Brain microvascular endothelial cell (primary cell): ENCODE data around the gene SIPA1L3.

ENCODE experiments used
- DNase-seq: peaks from one replicate; pipeline ENCODE4 v3.0.0-alpha.2; 2020
- H3K27ac ChIP-seq: fragments of 250-450 bp; sonication (Bioruptor Pico); 2 replicates; pipeline ENCODE4 v1.5.1; 2020; ENCODE audit warnings: mild to moderate bottlenecking, moderate library complexity
- H3K27me3 ChIP-seq: fragments of 250-450 bp; sonication (Bioruptor Pico); replicated peaks from 2 replicates; pipeline ENCODE4 v1.5.1; 2020; ENCODE audit warnings: mild to moderate bottlenecking
- H3K36me3 ChIP-seq: fragments of 250-450 bp; sonication (Bioruptor Pico); replicated peaks from 2 replicates; pipeline ENCODE4 v1.5.1; 2020; ENCODE audit warnings: mild to moderate bottlenecking
- H3K4me3 ChIP-seq: 2 replicates; pipeline ENCODE4 v1.5.1; 2011; ENCODE audit warnings: low read depth, mild to moderate bottlenecking, control low read depth, low read length, moderate library complexity
- in situ Hi-C: cut with HindIII; loops from 2 replicates; pipeline ENCODE4 v1.10.0; 2017; ENCODE audit warnings: low sequenced_read_pairs, low pct_ligation_motif_present
- TF ChIP-seq, protein P1 (sequence below): IDR thresholded peaks from 2 replicates; pipeline ENCODE4 v1.5.1; 2011; ENCODE audit warnings: low read depth, mild to moderate bottlenecking, moderate library complexity, low read length, control low read depth, inconsistent platforms; ENCODE audit errors: missing control alignments

SIPA1L3 gene

DNA sequence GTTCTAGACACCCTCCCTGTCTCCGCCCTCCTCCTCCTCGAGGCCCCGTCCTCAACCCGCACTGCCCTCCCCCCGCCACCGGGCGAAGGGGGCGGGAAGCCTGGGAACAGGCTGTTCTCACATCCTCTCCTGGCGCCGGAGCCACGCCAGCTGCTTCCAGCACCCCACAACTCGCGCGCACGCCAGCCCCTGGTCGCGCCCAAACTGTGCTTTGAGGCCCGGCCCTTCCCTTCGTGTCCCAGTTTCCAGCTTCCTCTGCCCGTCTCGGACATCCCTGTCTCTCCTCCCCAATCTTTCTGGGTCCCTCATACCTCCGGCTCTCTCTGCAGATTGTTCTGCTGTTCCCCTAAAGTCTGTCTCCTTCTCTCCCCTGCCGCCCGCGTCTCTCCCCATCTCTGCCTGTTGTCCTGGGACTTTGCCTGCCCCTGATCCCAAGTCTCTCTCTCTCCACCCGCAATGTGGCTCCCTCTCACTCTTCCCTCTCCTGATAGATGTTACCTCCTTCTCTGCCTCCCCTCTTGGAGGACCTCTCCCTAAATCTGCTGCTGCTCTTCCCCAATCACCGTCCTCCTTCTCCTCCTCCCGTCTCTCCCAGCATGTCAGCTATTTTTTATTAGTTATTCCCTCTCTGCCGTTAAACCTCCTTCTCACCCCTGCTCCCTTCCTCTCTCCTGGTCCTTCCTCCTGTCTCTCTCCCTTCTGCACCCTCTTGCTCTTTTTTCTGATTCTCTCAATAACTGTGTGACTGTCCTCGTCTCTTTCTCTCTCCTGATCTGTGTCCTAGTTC, 302.9 kb downstream of the SIPA1L3 start:
- in situ Hi-C loops, result no loop called here
- no peak for DNase-seq
- H3K27ac ChIP-seq, result no peak overlapping the region
- TF ChIP-seq, protein P1, sequence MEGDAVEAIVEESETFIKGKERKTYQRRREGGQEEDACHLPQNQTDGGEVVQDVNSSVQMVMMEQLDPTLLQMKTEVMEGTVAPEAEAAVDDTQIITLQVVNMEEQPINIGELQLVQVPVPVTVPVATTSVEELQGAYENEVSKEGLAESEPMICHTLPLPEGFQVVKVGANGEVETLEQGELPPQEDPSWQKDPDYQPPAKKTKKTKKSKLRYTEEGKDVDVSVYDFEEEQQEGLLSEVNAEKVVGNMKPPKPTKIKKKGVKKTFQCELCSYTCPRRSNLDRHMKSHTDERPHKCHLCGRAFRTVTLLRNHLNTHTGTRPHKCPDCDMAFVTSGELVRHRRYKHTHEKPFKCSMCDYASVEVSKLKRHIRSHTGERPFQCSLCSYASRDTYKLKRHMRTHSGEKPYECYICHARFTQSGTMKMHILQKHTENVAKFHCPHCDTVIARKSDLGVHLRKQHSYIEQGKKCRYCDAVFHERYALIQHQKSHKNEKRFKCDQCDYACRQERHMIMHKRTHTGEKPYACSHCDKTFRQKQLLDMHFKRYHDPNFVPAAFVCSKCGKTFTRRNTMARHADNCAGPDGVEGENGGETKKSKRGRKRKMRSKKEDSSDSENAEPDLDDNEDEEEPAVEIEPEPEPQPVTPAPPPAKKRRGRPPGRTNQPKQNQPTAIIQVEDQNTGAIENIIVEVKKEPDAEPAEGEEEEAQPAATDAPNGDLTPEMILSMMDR, result no peak
- H3K4me3 ChIP-seq, result peak overlapping the region; percentile 26
- H3K36me3 ChIP-seq, result peaks cover 2% of the 10 kb centered on the region
- no peaks in the 10 kb centered on the region for H3K27me3 ChIP-seq

DNA sequence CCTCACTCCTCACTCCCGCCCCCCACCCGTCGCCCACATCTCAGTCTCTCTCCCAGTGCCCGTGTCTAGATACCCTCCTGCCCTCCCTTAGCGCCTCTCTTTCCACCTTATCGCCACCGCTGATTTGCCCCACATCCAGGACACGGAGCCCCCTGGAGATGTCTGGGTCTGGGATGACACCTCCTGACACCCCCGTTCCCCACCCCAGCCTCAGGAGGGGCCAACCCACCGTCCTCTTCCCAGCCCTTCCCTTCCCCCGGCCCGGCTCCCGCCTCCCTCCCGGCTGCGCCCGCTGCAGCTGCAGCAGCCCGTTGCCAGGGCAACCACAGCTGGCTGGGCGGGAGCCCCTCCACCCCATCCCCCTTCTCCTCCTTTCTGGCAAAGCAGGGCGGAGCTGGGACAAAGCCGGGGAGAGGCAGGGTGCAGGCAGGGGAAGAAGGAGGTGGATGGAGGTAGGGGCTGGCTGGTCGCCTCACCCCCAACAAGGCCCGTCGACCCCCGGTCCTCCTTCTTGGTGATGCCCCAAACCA, 303.5 kb downstream of the SIPA1L3 start:
- no peak for DNase-seq

DNA sequence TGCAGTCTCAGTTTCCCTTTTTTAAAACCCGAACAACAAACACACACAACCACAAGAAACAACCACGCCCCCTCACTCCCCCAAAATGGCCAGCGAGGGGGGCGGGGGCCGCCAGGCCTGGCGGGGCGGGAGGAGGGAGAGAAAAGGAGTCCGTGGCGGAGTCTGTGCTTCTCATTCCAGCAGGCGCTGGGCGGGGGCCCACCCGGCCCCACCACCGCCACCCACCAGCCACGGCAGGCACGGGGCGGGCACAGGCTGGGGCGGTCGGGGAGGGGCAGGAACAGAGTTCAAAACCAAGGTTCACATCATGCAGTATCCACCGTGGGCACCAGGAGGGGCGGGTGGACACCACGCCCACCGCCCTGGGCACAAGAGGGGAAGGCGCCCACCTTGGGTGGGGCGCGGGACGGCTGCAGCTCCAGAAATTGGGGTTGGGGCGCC, 304.2 kb downstream of the SIPA1L3 start:
- no peak overlapping the region for H3K4me3 ChIP-seq
- TF ChIP-seq, protein P1, result peak; percentile 14
- H3K27me3 ChIP-seq, result no peaks in the 10 kb centered on the region
- in situ Hi-C loops, result no loop called here
- H3K27ac ChIP-seq, result no peak overlapping the region
- no peak for DNase-seq
- no peaks in the 10 kb centered on the region for H3K36me3 ChIP-seq

More for the DNA sequence above, 303.5 kb downstream of the SIPA1L3 start:
- Histone ChIP-seq H3K4me3 (peak overlapping the region; percentile 5), H3K27me3 (no peaks in the 10 kb centered on the region), H3K36me3 (peaks cover under 1% of the 10 kb centered on the region), H3K27ac (no peak overlapping the region)
- TF ChIP-seq, protein P1, result no peak
- in situ Hi-C loops, result no loop called here

DNA sequence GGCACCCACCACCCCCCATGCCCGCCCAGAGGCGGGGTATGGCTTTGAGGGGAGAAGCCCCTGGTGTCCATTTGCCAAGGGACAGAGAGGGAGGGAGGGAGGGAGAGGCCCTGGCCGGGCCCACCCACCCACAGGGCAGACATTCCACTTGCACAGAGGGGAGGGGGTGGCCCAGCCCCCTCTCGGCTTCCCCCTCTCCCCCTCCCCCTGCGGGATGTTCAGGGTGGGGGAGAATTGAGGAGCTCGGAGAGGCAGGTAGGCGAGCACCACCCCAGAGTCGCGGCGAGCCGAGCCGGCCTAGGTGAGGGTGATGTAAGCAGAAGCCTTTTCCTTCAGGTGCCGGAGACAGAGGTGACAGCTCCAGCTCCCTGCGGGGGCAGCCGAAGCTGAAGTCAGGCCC, 304.8 kb downstream of the SIPA1L3 start:
- Histone ChIP-seq H3K36me3 (no peaks in the 10 kb centered on the region), H3K4me3 (no peak overlapping the region), H3K27me3 (no peaks in the 10 kb centered on the region), H3K27ac (no peak overlapping the region)
- no peak for DNase-seq
- TF ChIP-seq, protein P1, result no peak
- in situ Hi-C loops, result no loop called here

DNA sequence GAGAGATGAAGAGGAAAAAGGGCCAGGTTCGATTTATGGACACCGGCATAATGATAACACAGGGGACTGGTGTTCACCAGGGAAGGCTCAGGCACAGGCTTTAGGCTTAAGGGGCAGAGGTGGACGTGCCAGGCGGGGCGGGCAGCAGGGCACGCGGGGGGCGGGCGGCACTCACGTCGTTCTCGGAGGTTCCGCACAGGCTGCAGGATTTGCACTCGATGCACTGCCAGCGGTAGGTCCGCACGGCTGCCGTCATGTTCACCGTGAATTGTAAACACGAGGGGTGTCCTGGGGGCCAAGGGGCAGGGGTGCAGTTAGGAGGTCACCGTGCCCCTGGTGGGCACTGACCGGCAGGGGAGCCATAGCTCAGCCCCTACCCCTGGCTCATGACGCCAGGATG, 306.5 kb downstream of the SIPA1L3 start:
- TF ChIP-seq, protein P1, result no peak
- no peak for DNase-seq
- H3K27ac ChIP-seq, result no peak overlapping the region
- in situ Hi-C loops, result no loop called here
- no peaks in the 10 kb centered on the region for H3K36me3 ChIP-seq
- H3K27me3 ChIP-seq, result no peaks in the 10 kb centered on the region
- H3K4me3 ChIP-seq, result no peak overlapping the region
